Skeletal muscle tissue (tissue), 4 donors: ENCODE measurements around the gene CRYBB2. TPM values are rescaled to one million over a fixed set of nuclear protein-coding genes. Genes with fewer than 3 reads are reported as not detected.

Experiments used
- H3K27ac ChIP-seq: one replicate; pipeline ENCODE4 v1.7.0; 2013; ENCODE audit warnings: mild to moderate bottlenecking, low read depth, low read length, inconsistent platforms
- H3K27me3 ChIP-seq, 3 donors: one replicate each; pipeline ENCODE4 v1.7.0; 2013; ENCODE audit warnings: low read length in 3 of 3; ENCODE audit not compliant: control insufficient read depth in 3 of 3, insufficient read depth in 3 of 3
- H3K36me3 ChIP-seq, 3 donors: one replicate each; pipeline ENCODE4 v1.7.0; 2013; ENCODE audit warnings: low read length in 3 of 3; ENCODE audit not compliant: control insufficient read depth in 3 of 3, insufficient read depth in 3 of 3
- H3K4me1 ChIP-seq, 3 donors: one replicate each; pipeline ENCODE4 v1.7.0; 2013; ENCODE audit warnings: low read length in 3 of 3, mild to moderate bottlenecking in 3 of 3; ENCODE audit not compliant: control insufficient read depth in 3 of 3, insufficient read depth in 3 of 3
- H3K4me3 ChIP-seq, 3 donors: one replicate each; pipeline ENCODE4 v1.7.0; 2013; ENCODE audit warnings: low read length in 3 of 3
- H3K9ac ChIP-seq, 3 donors: one replicate each; pipeline ENCODE4 v1.7.0; 2013; ENCODE audit warnings: low read length in 3 of 3, mild to moderate bottlenecking in 3 of 3, moderate library complexity in 2 of 3, low read depth in 1 of 3
- H3K9me3 ChIP-seq, 3 donors: one replicate each; pipeline ENCODE4 v1.7.0; 2013; ENCODE audit warnings: low read length in 3 of 3; ENCODE audit not compliant: control insufficient read depth in 3 of 3
- total RNA-seq: library from RNA; depleted of rRNA; stranded (reverse); fragments of >200 nt; gene quantifications from one replicate; pipeline ENCODE4 v1.2.3, GENCODE V29; 2014
- donor health status: Osteomylitis.

CRYBB2 gene
- total RNA-seq, 1 donor from 2014 or later: not detected

DNA sequence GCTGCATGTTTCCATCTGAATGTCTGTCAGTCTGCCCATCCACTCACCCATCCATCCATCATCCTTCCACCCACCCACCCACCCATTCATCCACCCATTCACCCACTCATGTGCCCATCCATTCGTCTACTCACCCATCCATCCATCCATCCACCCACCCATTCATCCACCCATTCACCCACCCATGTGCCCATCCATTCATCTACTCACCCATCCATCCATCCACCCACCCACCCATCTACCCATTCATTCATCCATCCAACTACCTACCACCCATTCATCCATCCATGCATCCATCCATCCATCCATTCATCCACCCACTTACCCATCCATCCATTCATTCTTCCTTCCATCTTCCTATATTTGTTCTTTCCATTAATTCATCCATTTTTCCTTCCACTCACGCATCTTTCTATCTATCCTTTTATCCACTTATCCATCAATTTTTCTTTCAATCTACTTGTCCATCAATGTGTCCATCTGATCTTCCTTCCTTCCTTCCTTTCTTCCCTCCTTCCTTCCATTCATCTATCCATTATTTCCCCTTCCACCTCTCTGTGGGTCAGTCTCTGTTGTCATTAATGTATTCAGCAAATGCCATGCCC, 11.8 kb upstream of the CRYBB2 start:
- Histone ChIP-seq H3K27ac (no peak overlapping the region), H3K9me3 (no peaks in the 10 kb centered on the region), H3K4me3 (no peak overlapping the region), H3K4me1 (no peaks in the 10 kb centered on the region), H3K36me3 (no peaks in the 10 kb centered on the region), H3K9ac (no peak overlapping the region), H3K27me3 (no peaks in the 10 kb centered on the region)

DNA sequence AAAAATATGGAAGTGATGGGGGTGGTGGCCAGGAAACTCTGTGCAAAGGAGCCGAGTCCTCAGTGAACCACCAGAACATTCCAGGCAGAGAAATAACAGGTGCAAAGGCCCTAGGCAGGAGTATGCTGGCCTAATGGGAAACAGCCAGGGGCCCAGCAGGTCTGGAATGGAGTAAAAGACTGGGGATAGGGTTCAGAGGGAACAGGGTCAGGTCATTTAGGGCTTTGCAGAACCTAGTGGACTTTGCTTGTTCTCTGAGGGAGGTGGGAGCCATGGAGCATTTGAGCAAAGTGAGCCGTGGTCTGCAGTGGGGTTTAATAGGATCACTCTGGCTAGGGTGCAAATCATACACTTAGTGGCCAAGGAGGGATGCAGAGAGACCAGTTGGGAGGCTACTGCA, 11.1 kb upstream of the CRYBB2 start:
- Histone ChIP-seq H3K9ac (no peak overlapping the region), H3K4me3 (no peak overlapping the region), H3K27ac (no peak overlapping the region), H3K4me1 (no peaks in the 10 kb centered on the region), H3K9me3 (no peaks in the 10 kb centered on the region), H3K27me3 (no peaks in the 10 kb centered on the region), H3K36me3 (no peaks in the 10 kb centered on the region)

DNA sequence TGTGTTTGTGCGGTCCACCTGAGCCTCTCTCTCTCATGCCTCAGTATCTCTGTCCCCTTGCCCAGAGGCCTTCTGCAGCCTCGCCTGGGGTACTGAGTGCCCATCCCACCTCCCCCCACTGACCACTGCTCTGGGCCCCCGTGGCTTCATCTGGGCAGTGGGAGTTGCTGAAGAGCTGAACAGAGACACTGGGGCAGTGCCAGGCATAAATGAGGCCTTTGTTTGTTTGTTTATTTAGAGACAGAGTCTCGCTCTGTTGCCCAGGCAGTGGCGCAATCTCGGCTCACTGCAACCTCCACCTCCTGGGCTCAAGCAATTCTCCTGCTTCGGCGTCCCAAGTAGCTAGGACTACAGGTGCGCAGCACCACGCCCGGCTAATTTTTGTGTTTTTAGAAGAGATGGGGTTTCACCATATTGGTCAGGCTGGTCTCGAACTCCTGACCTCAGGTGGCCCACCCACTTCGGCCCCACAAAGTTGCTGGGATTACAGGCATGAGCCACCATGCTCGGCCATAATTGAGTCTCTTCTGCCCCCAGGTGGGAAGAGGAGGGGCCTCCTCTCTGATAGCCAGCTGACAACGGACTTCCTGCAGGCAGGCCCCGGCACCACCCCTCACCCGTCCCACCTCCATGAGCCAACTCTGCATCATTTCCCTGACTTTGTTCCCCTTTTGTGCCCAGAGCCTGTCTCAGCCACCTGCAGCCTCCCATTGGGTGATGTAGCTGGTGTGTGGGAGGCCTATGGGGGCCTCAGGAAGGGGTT, 10.5 kb upstream of the CRYBB2 start:
- no peak overlapping the region for H3K9ac ChIP-seq
- no peaks in the 10 kb centered on the region for H3K36me3 ChIP-seq
- H3K4me3 ChIP-seq: no peak overlapping the region
- H3K9me3 ChIP-seq: no peaks in the 10 kb centered on the region
- no peaks in the 10 kb centered on the region for H3K27me3 ChIP-seq
- H3K27ac ChIP-seq: no peak overlapping the region
- H3K4me1 ChIP-seq: no peaks in the 10 kb centered on the region

DNA sequence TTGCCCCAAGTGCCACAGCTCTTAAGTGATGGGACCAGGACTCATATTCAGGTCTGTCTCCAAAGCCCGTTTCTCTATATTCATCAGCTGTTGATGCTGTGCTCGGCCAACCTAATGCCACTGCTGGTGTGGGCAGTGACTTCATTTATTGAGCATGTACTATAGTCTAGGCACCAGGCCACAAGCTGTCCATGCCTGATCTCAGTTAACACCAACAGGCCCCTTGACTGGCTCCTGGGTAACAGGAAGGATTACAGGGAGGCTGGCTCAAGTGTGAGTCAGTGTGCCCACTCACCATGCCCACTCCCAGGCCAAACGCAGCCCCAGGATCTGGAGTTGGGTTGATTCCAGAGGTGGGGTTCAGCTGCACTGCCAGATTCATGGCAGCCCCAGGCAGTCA, 8.6 kb upstream of the CRYBB2 start:
- H3K27me3 ChIP-seq: no peaks in the 10 kb centered on the region
- no peak overlapping the region for H3K4me3 ChIP-seq
- H3K4me1 ChIP-seq: no peaks in the 10 kb centered on the region

DNA sequence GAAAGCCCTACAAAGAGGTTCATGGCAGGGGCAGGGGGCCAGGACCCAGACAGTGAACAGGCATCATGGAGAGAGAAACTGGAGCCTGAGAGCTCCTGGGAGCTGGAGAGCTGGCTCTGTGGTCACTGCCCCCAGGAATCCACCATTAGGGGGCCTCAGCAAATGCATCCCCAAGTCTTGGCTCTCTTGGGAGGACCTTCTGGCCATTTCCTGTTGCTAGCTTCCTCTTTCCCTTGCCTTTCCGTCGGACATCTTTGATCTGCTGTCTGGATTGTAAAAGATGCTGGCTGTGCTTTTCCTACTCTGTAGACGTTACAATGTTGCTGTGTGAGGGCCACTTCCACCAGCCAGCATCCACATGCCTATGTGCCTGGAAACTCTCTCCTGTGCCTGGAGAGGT, 7.1 kb upstream of the CRYBB2 start:
- H3K36me3 ChIP-seq: no peaks in the 10 kb centered on the region
- H3K27me3 ChIP-seq: peaks cover 0 to 2% (median 0%) of the 10 kb centered on the region in 3 donors
- H3K9ac ChIP-seq: no peak overlapping the region
- no peak overlapping the region for H3K27ac ChIP-seq
- no peaks in the 10 kb centered on the region for H3K4me1 ChIP-seq
- H3K4me3 ChIP-seq: no peak overlapping the region
- no peaks in the 10 kb centered on the region for H3K9me3 ChIP-seq

More for the DNA sequence above, 8.6 kb upstream of the CRYBB2 start:
- Histone ChIP-seq H3K36me3 (no peaks in the 10 kb centered on the region), H3K9ac (no peak overlapping the region), H3K27ac (no peak overlapping the region), H3K9me3 (no peaks in the 10 kb centered on the region)

DNA sequence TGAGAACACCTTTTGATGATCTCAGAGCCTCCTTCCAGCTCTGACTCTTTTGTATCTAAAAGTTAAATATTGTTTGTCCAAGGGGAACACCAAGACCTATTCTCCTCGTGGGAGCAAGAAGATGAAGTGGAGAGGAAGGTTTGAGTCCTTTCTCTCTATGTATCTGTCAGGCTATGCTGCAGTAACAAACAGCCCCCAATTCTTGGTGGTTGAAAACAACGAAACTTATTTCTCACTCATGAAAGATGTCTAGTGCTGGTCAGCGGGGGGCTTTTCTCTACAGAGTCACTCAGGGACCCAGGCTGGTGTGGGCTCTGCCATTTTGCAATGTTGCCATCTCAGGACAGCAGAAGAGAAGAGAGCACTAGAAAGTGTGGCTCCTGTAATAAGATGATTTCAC, 6.2 kb upstream of the CRYBB2 start:
- no peaks in the 10 kb centered on the region for H3K36me3 ChIP-seq

DNA sequence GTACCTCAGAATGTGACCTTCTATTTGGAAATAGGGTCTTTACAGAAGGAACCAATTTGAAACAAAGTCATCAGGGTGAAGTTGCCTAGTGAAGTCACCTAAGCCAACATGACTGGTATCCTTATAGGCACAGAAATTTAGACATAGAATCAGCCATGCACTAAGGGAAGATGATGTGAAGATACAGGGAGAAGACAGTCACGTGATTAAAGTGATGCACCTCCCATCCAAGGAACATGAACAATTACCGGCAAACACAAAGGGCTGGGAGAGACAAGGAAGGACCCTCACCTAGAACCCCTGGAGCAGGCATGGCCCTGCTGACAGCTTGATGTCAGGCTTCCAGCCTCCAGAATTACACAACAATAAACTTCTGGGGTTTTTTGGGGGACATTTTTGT, 3.2 kb upstream of the CRYBB2 start:
- Histone ChIP-seq H3K27ac (no peak overlapping the region), H3K9me3 (no peaks in the 10 kb centered on the region), H3K27me3 (peaks cover 0 to 2% (median 0%) of the 10 kb centered on the region in 3 donors), H3K4me3 (no peak overlapping the region), H3K9ac (no peak overlapping the region), H3K36me3 (no peaks in the 10 kb centered on the region), H3K4me1 (no peaks in the 10 kb centered on the region)

More for the DNA sequence above, 6.2 kb upstream of the CRYBB2 start:
- Histone ChIP-seq H3K4me3 (no peak overlapping the region), H3K27me3 (peaks cover 0 to 2% (median 0%) of the 10 kb centered on the region in 3 donors), H3K9me3 (no peaks in the 10 kb centered on the region), H3K4me1 (no peaks in the 10 kb centered on the region), H3K27ac (no peak overlapping the region), H3K9ac (no peak overlapping the region)

DNA sequence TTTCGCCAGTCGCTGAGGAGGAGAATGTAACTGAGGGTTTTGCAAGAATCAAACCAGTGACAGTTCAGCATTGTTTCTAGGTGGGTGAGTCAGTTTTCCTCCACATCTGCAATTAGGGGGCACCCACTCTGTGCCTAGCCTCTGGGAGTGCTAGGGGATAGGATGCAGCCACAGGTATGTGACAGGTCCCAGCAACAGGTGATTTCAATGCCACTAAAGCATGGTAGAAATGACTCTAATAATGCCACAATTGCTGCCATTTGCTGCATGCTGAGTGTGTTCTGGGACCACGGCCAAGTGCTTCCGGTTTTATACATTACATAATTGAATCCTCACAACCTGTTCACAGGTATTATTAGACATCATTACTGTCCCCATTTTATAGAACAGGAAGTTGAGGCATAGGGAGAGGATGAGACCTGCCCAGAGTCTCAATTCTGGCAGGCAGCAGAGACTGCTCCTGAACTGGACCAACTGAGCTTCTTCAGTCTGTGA, 556 bp downstream of the CRYBB2 start:
- H3K27me3 ChIP-seq: peaks cover 0 to 9% (median 4%) of the 10 kb centered on the region in 3 donors
- H3K9ac ChIP-seq: no peak overlapping the region
- no peaks in the 10 kb centered on the region for H3K4me1 ChIP-seq
- no peaks in the 10 kb centered on the region for H3K36me3 ChIP-seq
- H3K27ac ChIP-seq: no peak overlapping the region
- no peaks in the 10 kb centered on the region for H3K9me3 ChIP-seq
- no peak overlapping the region for H3K4me3 ChIP-seq

DNA sequence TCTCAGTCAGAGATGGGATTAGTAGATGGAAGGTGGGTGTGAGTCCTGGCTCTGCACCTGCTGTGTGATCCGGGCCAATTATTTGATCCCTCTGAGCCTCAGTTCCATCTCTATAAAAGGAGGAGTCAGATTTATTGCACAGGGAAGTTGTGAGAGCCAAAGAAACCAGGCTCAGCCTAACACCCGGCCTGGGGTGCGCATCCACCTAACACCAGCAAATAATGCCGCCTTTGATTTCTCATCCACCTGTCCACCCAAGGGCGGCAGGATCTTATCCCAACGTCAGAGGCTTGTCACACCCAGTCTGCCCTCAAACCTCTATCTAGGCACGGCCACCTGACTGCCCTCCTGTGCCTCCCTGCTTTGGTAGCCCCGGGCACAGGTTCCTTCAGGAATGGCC, 2.4 kb downstream of the CRYBB2 start:
- H3K9ac ChIP-seq: no peak overlapping the region
- no peaks in the 10 kb centered on the region for H3K36me3 ChIP-seq
- no peak overlapping the region for H3K4me3 ChIP-seq
- no peaks in the 10 kb centered on the region for H3K4me1 ChIP-seq
- H3K27me3 ChIP-seq: peaks cover 0 to 7% (median 4%) of the 10 kb centered on the region in 3 donors
- H3K9me3 ChIP-seq: no peaks in the 10 kb centered on the region
- H3K27ac ChIP-seq: no peak overlapping the region

DNA sequence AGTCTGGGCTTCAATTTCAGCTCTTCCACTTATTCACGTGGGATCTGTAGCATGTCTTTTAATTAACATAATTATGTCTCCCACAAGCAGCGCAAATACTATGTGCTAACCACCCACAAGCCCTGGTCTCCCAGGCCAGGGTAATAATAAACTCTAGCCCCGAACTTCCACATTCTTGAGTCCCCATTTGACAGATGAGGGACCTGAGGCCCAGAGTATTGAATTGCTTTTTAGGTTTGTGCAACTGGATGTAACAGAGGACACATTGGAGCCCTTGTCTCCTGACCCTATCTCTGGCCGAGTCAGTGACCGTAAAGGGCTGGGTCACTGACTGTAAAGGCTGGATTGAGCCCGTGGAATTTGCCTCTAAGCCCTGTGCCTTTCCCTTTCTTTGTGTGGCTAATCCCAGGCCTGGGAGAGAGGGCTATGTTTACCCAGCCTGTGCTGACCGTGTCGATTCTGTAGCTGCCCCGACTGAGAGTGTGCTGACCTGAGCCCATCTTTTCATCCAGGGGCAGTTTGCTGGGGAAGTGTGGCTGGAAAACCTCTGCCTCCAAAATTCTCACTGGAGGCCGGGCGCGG, 3.9 kb downstream of the CRYBB2 start:
- H3K4me3 ChIP-seq: no peak overlapping the region
- H3K36me3 ChIP-seq: no peaks in the 10 kb centered on the region
- no peak overlapping the region for H3K27ac ChIP-seq
- peaks cover 0 to 7% (median 4%) of the 10 kb centered on the region in 3 donors for H3K27me3 ChIP-seq
- no peaks in the 10 kb centered on the region for H3K4me1 ChIP-seq
- H3K9ac ChIP-seq: no peak overlapping the region
- H3K9me3 ChIP-seq: no peaks in the 10 kb centered on the region
